HPDE6-E6E7 (cell line): ENCODE data around the gene TTC36.
"Not testable (repeated sequence)": the region's sequence is repeated elsewhere in the genome, so short reads cannot be mapped to it uniquely, and the experiment has no call there.

Source experiments
- DNase-seq: peaks from one replicate; pipeline ENCODE4 v3.0.0; 2011; ENCODE audit warnings: missing footprints; ENCODE audit errors: extremely low spot score

Gene TTC36

GRCh38 chr11:118527109-118527508 is at the start of gene TTC36:
TSS of gene TTC36 (plus strand) at chr11:118527474. CDS start at chr11:118527495, 21 bp downstream.
- no peak for DNase-seq

DNA sequence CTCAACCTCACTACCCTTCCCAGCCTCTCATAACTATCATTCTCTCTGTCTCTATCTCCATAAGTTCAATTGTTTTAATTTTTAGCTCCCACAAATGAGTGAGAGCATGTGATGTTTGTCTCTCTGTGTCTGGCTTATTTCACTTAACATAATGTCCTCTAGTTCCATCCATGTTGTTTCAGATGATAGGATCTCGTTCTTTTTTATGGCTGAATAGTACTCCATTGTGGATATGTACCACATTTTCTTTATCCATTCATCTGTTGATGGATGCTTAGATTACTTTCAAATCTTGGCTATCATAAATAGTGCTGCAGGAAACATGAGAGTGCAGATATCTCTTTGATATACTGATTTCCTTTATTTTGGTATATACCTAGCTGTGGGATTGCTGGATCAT is 46.0 kb upstream of the TTC36 start:
- not testable (repeated sequence) for DNase-seq

- no peak for DNase-seq
Measured at GRCh38 chr11:118484405-118484804, 42.9 kb upstream of the TTC36 start.

DNA sequence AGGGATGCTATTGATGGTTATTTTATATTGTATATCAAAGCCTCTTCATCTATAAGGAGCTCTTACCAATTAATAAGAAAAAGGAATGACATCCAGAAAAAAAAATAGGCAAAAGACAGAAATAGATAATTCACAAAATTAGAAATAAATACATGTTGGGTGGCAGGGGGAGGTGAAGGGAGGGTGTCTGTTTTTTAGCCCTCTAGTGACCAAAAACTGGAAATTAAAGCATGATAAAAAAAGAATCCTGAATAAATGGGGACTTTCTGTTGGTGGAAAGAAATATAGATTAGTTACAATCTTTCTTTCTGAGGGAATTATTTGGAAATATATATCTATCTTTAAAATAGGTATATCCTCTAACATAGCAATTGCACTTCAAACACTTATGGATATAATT is 42.0 kb upstream of the TTC36 start:
- no peak for DNase-seq

DNA sequence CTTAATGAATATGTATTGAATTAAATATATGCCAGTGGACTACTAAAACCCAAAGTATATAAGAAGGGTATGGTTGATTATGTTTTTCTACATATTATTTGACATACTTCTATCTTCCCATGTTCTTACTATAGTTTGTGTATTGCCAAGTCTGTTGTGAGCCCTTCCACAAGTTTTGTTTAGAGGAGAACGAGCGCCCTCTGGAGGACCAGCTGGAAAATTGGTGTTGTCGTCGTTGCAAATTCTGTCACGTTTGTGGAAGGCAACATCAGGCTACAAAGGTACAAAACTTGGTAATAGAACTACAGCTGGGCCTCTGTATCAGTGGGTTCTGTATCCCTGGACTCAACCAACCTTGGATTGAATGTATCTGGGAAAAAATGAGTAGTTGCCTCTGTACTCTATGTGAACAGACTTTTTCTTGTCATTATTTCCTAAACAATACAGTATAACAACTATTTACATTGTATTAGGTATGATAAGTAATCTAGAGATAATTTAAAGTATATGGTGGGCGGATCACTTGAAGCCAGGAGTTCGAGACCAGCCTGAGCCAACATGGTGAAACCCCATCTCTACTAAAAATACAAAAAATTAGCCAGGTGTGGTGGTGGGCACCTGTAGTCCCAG is 38.7 kb upstream of the TTC36 start:
- peak; percentile 60 for DNase-seq

GRCh38 chr11:118491041-118491440 is 36.2 kb upstream of the TTC36 start:
- no peak for DNase-seq

GRCh38 chr11:118497831-118498230 is 29.4 kb upstream of the TTC36 start:
- DNase-seq = no peak

- no peak for DNase-seq
Measured at GRCh38 chr11:118503216-118503615, 24.1 kb upstream of the TTC36 start.

DNA sequence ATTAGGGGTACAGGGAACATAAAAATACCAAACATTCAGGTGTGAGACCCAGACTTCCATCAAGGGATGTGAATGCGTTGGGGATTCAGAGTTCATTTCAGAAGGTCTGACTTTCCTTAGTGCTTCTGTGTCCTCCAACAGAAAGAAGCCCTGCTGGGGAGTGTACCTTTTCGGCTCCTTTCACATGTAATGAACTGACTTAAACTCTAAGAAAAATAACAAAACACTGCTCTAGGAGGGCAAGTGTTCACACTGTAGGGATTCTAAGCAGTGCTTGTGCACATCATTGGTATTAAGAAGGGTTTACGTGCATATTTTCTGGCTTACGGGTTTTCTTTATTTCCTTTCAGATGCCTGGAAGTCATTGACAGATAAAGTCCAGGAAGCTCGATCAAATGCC is 15.7 kb upstream of the TTC36 start:
- DNase-seq = no peak

- no peak for DNase-seq
Measured at GRCh38 chr11:118514103-118514502, 13.2 kb upstream of the TTC36 start.

- no peak for DNase-seq
Measured at GRCh38 chr11:118519549-118519948, 7.7 kb upstream of the TTC36 start.

GRCh38 chr11:118521892-118522311 is 5.4 kb upstream of the TTC36 start:
- DNase-seq = no peak

GRCh38 chr11:118522571-118523072 is 4.7 kb upstream of the TTC36 start:
- no peak for DNase-seq

GRCh38 chr11:118524356-118524755 is 2.9 kb upstream of the TTC36 start:
- no peak for DNase-seq

GRCh38 chr11:118524757-118525470 is 2.4 kb upstream of the TTC36 start:
- DNase-seq = no peak

- DNase-seq = no peak
Measured at GRCh38 chr11:118526688-118527087, 586 bp upstream of the TTC36 start.

- DNase-seq = no peak
Measured at GRCh38 chr11:118528511-118528910, 1.2 kb downstream of the TTC36 start.

DNA sequence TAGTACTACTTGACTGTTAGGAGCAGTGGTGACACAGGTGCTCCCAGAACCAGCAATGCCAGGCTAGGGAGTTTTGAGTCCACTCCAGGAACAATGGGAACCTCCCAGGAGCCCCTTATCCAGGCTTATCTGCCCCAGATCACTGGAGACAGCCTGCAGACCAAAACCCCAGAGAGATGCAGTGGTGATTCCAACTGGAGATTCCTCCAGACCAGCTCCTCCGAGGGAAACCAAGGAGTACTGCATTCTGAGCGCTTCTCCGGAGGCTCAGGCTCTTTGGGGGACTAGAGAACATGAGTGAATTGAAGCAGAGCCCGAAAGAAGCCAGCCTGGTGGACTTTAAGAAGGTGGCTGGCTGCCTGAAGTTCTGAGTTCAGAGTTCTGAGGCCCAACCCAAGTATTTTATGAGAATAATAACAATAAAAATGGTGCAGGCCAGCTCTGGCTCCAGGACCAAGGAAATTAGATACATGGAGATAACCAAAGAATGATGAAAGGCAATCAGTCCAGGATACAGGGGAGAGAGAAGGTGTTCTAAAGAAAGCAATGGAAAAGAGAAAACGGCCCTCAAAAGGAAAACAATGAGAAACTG is 2.4 kb downstream of the TTC36 start:
- no peak for DNase-seq

GRCh38 chr11:118530180-118530682 is 3.0 kb downstream of the TTC36 start:
- DNase-seq = no peak

GRCh38 chr11:118530683-118531596 is 3.7 kb downstream of the TTC36 start, which contains the start of gene TMEM25:
TSS of gene TMEM25 (plus strand) at chr11:118531192. CDS start at chr11:118531802, 610 bp downstream.
- peak; percentile 80 for DNase-seq

DNA sequence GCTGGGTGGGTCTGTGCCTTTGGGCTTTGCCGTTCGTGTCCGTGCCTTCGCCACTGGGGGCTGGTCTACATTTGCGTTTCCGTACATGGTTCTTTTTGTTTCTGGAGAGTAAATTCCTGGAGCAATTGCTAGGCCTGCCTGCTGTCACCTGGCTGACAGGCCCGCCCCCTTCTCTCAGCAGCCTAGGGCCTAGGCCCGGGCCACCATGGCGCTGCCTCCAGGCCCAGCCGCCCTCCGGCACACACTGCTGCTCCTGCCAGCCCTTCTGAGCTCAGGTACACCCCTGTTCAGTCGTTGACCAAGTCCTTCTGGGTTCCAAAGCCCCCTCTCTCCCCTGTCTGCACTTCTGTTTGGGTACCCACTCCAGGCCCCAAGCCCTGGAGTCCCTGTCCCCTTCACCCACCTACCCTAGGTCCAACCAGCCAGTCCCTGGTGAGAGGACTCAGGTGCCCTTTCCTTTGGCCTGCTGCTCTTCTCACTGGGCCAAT is 4.4 kb downstream of the TTC36 start:
- DNase-seq = no peak
